CD4-positive, alpha-beta T cell treated with Interleukin-17A for 4 hours (primary cell): Measurements from ENCODE around the gene RIMS1.

Source experiments
- DNase-seq: peaks from one replicate; pipeline ENCODE4 v3.0.0-alpha.2; 2020; ENCODE audit warnings: mixed read lengths

The RIMS1 gene

GRCh38 chr6:72130327-72130726 lies 244.0 kb downstream of the RIMS1 start:
- no peak for DNase-seq

GRCh38 chr6:72132427-72132826 lies 246.1 kb downstream of the RIMS1 start:
- no peak for DNase-seq

DNA sequence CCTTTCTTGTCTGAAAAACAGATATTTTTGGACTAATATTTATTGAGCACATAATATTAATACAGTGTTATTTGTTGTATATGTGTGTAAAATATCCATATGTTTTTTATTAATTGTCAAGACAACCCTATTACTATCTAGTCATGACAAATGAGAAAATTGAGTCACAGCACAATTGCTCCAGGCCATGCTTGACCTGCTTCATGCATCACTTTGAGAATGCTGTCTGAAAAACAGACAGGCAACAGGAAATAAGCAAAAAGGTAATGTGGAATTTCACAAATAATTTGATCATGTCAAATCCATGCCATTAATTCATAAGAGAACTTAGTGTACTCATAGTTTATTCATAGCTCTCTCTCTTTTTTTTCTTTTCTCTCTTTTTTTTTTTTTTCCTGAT lies 246.5 kb downstream of the RIMS1 start:
- DNase-seq = no peak

GRCh38 chr6:72133324-72133723 lies 247.0 kb downstream of the RIMS1 start:
- DNase-seq = no peak

DNA sequence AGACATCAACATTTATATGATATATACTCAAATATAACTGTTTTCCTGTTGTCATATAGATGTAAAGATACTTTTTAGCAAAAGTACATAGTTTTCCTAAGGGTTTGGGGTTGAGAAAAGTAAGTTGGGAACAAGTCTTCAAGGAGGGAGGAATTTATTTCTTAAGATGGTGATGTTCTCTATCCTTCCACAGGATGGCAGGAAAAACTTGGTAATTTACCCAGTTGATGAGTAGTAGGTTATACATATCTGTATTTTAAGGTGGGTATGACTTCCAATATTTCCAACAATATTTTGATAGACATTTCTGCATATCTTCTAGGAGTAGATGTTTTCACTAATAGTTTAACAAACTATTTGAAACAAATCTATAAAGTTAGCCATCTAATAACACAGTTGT lies 254.4 kb downstream of the RIMS1 start:
- DNase-seq = no peak

DNA sequence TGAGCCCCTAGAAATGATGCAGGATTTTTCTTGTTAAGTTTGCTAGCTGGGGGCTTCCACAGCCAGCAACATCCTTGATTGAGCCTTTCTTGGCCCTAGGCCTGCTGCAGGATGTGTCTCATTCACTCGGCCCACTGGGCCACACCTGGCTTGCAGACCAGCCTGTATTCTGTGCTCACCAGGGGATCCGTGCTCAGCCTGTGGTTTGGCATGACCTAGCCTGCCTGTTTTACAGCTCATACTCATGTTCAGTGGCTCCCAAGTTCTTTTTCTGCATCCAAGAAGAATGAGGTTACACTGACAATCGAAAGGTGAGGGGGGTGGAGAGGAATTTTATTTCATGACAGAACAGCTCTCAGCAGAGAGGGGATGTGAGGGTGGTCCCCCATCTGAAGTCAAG lies 263.4 kb downstream of the RIMS1 start:
- no peak for DNase-seq

- no peak for DNase-seq
Observed at GRCh38 chr6:72151742-72152141, 265.4 kb downstream of the RIMS1 start.

DNA sequence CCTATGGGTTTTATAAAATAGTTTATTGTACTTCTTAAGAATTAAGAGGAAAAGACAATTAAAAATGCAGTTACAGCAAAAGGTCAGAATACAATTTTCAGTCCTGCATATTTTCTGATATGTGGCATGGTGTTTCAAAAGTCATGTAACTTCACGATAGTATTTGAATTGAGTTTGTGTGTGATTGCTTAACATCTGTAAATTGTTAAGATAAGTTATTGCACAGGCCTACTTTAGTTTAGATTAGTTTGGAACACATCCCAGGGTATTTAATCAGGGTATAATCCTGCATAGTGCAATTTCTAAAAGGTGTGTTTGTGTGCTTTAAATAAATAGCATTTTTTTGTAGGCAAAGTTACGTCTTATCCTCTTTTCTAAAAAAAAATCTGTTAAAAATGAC lies 289.6 kb downstream of the RIMS1 start:
- no peak for DNase-seq

DNA sequence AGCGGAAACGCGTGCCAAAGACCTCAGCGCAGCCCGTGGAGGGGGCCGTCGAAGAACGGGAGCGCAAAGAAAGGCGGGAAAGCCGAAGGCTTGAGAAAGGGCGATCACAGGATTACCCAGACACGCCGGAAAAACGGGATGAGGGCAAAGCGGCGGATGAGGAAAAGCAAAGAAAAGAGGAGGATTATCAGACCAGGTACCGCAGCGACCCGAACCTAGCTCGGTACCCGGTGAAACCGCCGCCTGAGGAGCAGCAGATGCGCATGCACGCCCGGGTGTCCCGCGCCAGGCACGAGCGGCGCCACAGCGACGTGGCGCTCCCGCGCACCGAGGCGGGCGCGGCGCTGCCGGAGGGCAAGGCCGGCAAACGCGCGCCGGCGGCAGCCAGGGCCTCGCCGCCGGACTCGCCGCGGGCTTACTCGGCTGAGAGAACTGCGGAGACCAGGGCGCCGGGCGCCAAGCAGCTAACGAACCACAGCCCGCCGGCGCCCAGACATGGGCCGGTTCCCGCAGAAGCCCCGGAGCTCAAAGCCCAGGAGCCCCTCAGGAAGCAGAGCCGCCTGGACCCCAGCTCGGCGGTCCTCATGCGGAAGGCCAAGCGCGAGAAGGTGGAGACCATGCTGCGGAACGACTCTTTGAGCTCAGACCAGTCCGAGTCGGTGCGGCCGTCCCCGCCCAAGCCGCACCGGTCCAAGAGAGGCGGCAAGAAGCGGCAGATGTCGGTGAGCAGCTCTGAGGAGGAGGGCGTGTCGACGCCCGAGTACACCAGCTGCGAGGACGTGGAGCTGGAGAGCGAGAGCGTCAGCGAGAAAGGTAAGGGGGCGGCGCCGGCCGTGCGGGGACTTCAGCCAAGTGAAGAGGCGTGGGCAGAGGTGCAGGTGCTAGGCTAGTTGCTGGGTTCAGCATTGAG lies 296.2 kb downstream of the RIMS1 start:
- DNase-seq = no peak

GRCh38 chr6:72203983-72204382 lies 317.6 kb downstream of the RIMS1 start:
- DNase-seq = no peak

GRCh38 chr6:72205500-72205899 lies 319.1 kb downstream of the RIMS1 start:
- DNase-seq = no peak

DNA sequence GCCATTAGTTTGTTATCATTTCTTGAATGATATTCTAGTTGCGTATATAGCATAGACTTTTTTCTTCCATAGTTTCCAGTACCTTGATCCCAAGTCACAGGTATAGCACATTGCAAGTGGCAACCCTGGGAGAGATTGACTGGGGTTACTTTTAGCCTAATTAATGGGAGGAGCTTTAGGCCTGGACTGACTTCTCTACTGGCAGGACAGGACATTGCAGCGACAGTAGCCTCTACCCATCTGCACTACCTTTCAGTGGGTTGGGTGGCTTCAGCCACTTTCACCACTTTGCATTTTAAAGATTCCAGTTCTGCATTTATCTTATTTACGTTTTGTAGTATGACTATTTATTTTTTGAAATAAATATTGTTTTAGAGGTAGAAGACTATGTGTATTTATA lies 320.3 kb downstream of the RIMS1 start:
- no peak for DNase-seq

- DNase-seq = no peak
Observed at GRCh38 chr6:72212686-72213085, 326.3 kb downstream of the RIMS1 start.

- no peak for DNase-seq
Observed at GRCh38 chr6:72213654-72214053, 327.3 kb downstream of the RIMS1 start.

GRCh38 chr6:72216222-72217068 lies 330.1 kb downstream of the RIMS1 start:
- DNase-seq = no peak

- no peak for DNase-seq
Observed at GRCh38 chr6:72217626-72218025, 331.3 kb downstream of the RIMS1 start.

DNA sequence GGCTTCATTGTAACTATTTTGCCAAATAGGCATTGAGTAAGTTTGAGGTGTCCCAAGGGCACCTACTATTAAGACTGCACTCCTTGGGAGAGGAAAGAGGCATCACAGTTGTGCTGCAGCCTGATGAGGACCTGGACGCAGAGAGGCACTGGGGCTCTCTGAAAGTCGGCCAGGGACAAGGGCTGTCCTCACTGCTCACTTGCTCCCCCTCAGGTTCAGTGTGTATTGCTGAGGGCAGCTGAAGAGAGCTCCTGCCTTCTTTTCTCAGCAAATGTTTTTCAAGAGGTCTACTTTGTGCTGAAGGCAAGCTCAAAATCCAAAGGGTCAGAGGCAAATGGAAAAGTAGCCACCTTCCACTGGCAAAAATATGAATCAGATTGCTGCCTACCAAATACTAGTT lies 331.8 kb downstream of the RIMS1 start:
- no peak for DNase-seq

DNA sequence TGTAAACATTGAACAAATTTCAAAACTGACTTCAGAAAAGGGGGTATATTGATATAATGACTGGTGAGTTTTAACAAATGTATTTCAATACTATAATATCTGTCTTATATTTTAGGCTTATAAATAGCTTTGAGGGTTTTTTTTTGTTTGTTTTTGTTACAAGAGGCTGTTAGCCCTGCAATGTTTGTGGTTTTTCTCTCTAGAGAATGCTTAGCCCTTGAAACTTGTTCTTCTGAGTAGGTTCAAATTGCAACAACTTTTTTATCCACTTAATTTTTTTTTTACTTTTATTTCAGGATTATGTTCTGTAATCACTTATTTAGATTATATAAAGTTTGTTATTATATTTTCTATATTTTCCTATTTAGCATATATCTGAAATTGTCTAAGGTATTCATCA lies 333.2 kb downstream of the RIMS1 start:
- DNase-seq = no peak

DNA sequence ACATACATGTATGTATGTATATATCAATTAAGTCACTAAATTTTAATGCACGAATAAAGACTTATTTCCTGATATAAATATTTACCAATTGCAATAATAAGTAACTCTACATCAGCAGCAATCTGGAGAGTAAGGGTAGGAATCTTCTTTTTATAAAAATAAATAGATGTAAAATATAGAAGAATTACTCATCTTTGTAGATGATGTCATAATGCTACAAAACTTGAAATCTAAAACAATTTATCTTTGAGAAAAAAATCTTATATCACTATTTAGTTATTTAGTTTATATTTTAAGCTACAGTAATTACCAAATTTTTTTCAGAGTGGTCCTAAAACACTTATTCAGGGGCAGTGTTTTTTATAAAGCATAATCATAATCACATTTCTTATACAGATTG lies 351.7 kb downstream of the RIMS1 start:
- no peak for DNase-seq

DNA sequence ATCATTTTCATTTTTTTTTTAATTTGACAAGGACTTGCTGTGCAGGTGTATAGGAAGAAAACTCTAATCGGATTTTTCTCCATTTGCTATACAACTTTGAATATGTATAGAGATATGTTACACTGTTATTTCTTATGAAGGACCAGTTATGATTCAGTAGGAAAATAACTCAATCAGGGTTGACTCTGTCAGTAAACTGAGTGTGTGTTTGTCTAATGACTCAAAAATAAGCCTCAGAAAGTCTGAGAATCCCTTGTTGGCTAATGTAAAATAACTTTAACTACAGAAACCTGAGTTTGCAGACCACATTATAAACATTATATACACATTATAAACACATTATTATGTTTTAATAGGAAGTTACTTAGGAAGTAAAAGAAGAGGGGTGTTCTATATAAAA lies 352.6 kb downstream of the RIMS1 start:
- no peak for DNase-seq

DNA sequence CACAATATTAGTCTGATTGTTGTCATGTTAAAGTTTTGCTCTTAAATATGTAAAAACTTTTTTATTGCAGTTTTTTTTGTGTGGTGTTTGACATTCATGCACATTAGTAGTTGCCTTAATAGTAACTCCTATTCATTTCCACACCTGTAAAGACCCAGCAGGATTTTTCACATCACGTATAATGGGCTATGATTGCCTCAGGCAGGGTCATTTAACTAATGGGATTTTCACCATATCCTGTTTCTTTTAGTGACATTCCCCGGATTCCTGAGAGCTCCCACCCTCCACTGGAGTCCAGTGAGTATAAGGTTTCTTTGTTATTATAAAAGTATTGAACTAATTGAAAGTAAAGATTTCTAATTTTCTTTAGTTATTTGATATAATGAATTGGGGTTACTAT lies 359.2 kb downstream of the RIMS1 start:
- DNase-seq = no peak

GRCh38 chr6:72246926-72247325 lies 360.6 kb downstream of the RIMS1 start:
- DNase-seq = no peak

- no peak for DNase-seq
Observed at GRCh38 chr6:72248621-72249020, 362.3 kb downstream of the RIMS1 start.

GRCh38 chr6:72250664-72251063 lies 364.3 kb downstream of the RIMS1 start:
- DNase-seq = no peak
